ENCODE measurements around the gene MRPS15.

The MRPS15 gene

DNA sequence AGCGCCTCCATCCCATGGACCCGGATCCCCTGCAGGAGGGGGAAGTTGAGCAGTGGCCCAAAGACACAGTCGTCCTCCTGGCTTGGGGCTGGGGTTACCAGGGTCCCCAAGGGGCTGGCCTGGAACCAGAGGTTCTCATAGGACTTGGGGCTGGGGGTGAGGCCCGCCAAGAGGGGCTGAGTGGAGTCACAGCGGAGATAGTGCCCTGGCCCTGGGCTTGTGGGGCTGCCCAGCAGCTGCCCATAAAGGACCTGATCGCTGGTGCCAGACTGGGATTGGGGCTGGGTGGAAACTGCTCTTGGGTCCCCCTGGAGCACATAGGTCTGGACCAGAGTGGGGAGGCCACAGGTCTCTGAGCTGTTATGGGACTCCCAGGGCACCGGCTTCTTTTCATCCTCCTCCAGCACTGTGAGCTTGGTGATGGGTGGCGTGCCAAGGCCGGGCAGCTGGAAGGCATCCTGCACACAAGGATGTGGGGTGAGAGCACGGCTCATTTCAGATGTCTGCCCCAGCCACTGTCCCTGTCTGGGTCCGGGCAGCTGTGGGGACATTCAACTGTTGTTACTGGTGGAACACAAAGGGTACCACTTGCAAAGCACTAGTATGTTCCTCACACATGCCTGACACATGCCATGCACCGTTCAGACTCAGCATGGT, 2.3 kb upstream of the MRPS15 start:
- DNase-seq (ENCODE audit: low read depth, low spot score): no peak
- no peak overlapping the region for H3K4me3 ChIP-seq (ENCODE audit: low read length)

DNA sequence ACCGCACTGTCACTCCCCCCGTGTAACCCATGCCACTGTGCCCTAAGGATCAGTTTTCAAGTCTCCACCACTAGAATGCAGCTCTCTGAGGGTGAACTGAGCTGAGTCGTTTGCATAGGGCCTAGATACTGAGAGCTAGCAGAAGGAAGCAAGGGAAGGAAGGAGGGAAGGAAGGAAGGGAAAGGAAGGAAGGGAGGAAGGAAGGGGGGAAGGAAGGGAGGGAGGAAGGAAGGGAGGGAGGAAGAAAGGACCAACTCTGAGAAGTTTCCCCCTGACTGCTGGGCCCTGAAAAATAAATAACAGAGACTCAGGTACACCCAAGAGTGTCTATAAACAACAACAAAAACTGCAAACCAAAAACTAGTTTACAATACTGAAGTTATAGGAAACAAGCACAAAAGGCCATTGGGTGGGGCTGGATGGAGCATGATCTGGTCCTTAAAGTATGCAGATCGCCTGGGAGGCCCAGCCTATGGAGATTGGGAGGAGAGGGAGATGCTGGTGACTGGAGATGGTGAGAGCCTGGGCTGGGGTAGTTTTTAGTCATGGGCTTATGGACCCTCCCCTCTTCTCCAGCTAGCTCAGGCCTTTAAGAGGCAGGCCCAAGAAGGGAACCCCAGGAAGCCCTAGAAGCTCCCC, 1.7 kb upstream of the MRPS15 start:
- DNase-seq (ENCODE audit: low read depth, low spot score): no peak
- H3K4me3 ChIP-seq (ENCODE audit: low read length): no peak overlapping the region

DNA sequence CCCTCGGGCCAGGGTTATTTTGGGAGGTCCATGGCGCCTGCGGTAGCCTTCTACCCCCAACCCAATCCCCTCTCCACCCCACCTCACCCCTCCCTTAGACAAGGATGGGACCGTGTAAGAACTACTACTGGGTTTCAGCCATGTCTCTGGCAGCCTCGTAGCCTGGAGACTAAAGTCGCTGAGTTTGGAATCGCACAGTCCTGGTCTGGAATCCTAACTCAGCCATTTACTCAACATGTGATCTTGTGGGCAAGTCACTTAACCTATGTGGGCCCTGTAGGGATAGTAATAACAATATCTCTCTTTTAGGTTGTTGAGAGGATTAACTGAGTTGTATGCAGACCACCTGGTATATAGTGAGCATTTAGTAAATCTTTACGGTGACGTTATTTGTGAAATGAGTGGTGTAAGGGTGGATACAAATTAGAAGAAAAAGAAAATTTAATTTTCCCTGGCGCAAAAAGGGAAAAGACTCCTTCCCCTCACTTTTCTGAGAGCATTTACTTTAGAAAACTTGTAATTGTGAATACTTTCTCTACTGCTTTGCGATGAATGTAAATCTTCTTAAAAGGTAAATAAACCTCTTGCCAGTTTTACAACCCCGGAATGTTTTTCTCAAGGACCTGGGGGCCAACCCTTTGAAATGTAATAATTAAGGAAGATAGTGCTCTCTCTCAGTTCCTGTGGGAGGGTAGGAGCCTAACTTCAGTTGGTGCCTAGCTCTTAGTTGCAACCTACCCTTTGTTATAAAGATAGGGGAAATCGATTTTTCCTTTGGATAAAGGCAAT, 615 bp upstream of the MRPS15 start:
- peak overlapping the region; percentile 78 for H3K4me3 ChIP-seq (ENCODE audit: low read length)
- no peak for DNase-seq (ENCODE audit: low read depth, low spot score)

DNA sequence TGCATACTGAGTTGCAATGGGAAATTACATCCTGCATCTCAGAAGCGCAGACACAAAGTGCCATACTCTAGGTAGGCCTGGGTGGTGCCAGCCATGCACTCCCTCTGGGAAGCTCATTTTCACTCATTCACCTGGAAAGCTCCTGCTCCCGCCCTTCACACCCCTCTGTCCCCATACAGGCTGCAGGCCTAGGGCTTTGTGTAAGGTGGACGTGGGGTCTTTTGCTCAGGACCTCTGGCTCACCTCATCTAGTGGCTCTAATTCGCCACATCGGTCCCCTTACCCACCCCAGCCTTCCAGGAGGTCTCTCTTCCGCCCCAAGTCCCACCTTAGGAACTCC, 751 bp downstream of the MRPS15 start:
- peak overlapping the region; percentile 78 for H3K4me3 ChIP-seq (ENCODE audit: low read length)
- no peak for DNase-seq (ENCODE audit: low read depth, low spot score)

DNA sequence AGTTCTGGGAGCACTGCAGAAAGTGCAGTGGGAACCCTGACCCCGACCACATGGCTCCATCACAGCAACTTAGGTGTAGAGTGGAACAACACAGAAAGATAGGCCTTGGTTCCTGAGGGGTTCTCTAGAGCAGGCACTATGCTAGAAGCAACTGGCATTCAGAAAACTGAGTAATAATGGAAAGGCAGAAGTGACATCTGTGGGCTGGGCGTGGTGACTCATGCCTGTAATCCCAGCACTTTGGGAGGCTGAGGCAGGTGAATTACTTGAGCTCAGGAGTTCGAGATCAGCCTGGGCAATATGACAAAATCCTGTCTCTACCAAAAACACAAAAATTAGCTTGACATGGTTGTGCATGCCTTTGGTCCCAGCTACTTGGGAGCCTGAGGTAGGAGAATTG, 5.3 kb downstream of the MRPS15 start:
- no peak for DNase-seq (ENCODE audit: low read depth, low spot score)
- no peak overlapping the region for H3K4me3 ChIP-seq (ENCODE audit: low read length)

DNA sequence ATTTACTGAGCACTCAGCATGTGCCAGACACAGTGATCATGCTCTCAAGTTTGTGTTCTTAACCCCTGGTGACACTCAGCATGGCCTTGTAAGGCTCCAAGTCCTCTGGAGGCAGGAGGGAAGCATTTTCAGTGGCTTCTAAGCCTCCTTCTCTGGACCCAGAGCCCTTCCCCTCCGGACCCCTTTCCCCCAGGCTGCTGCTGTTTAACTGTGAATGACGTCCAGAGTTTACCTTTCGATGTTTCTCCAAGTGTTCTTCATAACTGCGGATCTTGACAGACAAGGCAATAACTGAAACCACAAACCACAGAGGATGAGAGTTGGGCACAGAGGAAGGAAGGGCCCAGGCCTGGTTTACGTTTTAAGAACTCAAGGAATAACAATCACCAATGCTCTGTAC, 6.5 kb downstream of the MRPS15 start:
- peak; percentile 85 for DNase-seq (ENCODE audit: low read depth, low spot score)
- peak overlapping the region; percentile 29 for H3K4me3 ChIP-seq (ENCODE audit: low read length)

DNA sequence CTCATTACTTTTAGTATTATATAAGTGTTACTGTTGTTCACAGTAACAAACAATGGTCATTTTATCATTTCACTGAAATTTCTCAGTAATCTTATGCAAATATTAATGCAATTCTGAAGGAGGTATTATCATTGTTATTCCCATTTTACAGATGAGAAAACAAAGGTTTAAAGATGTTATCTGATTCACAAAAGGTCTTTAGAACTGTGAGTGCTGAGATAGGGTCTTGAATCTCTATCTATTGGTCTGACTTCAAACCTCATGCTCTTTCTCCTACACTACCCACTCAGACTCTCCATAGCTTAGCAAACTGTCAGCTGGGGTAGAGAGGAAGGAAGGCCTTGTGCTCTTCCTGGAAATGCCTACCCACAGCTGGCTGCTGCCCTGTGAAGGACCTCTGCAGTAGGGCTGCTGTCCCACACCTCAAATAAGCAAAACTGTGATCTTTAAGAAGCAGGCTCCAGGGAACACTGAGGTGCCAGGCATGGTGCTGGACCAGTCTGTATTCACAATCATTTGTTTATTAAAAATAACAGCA, 7.7 kb downstream of the MRPS15 start:
- H3K4me3 ChIP-seq (ENCODE audit: low read length): no peak overlapping the region
- DNase-seq (ENCODE audit: low read depth, low spot score): no peak

DNA sequence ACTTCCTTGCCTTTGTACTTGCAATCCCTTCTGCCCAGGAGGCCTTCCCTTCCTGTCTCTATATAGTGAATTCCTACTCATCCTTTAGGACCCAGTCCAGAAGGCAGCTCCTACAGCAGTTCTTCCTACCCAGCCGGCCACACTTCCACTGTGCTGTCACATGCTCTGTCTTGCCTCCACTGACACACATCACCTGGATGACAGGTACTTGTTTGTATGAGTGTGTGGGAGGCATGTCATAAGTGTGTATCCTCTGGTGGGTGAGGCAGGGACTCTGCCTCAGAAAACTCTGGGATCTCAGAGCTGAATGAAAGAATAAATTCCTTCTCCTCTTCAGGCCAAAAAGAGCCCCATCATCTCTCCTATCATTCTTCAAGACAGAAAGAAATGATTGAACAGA, 8.8 kb downstream of the MRPS15 start:
- H3K4me3 ChIP-seq (ENCODE audit: low read length): no peak overlapping the region
- DNase-seq (ENCODE audit: low read depth, low spot score): no peak

DNA sequence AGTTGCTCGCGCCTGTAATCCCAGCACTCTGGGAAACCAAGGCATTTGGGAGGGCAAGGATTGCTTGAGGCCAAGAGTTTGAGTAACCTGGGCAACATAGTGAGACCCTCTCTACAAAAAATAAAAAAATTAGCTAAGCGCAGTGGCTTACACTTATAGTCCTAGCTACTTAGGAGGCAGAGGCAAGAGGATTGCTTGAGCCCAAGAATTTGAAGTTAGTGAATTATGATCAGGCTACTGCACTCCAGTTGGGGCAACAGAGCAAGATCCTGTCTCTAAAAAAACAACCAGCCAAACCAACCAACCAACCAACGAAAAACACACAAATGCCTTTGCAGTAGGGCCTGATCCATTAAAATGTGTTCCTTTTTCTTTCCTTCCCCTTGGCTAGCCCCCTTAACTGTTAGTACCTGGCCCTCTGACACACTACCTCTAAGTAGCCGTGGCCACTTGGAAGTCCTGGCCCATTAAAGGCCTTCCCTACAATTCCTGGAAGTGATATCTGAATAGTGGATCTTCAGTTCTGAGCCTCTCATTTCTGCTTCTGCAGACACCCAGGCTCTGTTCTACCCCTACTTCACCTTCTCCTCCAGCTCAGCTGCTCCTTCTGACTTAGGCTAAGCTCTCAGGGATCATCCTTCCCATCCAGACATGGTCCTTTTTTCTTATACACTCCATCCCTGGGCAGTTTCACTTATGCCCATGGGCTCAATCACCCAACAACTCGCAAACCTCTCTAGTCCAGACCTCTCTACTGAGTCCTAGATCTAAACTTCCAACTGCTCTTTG, 10.4 kb downstream of the MRPS15 start:
- H3K4me3 ChIP-seq (ENCODE audit: low read length): no peak overlapping the region
- DNase-seq (ENCODE audit: low read depth, low spot score): no peak

DNA sequence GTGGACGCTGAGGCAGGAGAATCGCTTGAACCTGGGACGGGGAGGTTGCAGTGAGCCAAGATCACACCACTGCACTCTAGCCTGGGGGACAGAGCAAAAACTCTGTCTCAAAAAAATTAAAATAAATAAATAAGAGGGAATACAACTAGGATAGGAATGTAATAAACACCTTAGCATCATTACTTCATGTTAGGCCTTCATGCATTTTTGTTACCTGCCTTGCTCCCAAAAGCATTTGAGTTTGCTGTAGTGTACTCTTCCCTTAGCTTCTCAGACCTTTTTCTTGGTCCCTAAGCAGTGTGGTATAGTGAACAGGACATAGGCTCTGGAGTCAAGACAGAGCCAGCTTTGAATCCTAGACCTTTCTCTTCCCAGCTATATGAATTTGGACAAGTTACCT, 11.1 kb downstream of the MRPS15 start:
- H3K4me3 ChIP-seq (ENCODE audit: low read length): no peak overlapping the region
- DNase-seq (ENCODE audit: low read depth, low spot score): no peak

DNA sequence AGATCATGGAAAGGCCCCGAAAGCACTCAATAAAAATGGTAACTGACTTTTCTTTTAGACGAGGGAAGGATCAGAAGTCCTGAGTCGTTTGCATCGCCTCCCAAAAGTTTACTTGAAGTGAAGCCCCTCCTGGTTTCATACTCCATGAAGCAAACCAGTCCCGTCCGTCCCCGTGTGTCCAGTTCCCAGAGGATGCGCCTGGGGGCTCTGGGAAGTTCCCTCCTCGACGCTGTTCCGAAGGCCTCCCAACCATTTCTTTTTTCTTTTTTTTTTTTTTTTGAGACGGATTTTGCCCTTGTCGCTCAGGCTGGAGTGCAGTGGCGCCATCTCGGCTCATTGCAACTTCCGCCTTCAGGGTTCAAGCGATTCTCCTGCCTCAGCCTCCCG, 13.3 kb downstream of the MRPS15 start:
- H3K4me3 ChIP-seq (ENCODE audit: low read length): peak overlapping the region; percentile 67
- no peak for DNase-seq (ENCODE audit: low read depth, low spot score)

DNA sequence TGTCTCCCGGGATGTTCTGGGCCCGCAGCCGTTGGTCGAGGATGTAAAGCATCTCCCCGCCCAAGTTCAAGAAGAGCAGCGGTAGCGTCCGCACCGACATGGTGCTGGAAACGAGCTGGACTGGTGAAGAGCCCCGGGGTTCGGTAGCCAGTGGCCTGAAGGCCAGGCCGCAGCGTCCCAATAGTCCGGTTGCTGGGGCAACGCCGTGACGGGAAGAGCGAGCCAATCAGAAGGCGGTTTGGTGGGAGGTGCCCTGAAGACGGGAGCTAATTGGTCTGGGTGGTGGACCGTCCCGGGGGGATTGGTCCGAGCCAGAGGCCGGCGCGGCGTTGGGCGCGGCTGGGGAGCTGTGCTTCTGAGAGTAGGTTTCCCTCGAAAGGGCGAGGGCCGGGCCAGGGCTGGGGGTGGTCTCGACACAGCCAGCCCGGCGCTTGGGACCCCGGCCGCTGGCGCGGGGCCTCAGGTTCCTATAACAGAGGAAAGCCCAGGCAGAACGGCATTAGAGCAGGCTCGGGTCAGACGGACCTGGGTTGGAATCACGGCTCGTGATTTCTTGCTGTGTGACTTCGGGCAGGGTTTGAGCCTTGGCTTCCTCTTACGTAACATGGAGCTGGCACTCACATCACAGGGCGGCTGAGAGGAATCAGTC, 13.8 kb downstream of the MRPS15 start, which contains the start of gene OSCP1:
Gene OSCP1, minus strand, starts transcription at position 182 of the 649 bp plus-strand sequence. Its CDS starts 82 bp downstream, at position 100.
- H3K4me3 ChIP-seq (ENCODE audit: low read length): peak within 1 kb of the TSS; percentile 67
- peak; percentile 81 for DNase-seq (ENCODE audit: low read depth, low spot score)

DNA sequence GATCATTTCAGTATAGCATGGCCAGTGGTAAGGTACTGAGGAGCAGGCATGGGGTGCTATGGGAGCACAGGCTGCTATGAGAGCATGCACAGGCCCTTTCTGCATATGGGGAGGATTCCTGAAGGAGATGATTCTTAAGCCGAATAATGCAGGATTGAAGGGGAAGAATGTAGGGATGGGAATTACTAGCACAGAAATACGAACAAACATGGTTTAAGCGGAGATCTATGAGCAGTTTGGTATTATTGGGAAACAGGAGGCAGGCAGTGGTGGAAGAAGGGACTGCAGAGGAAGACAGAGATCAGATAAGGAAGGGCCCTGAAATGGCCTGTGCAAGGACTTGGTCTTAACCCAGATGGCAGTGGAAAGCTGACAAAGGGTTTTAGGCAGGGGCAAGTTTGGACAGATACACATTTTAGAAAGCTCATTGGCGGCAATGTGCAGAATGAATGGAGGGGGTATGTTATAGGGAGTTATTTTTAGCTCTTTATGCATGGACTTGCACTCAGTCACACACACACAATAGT, 15.6 kb downstream of the MRPS15 start:
- no peak for DNase-seq (ENCODE audit: low read depth, low spot score)
- no peak overlapping the region for H3K4me3 ChIP-seq (ENCODE audit: low read length)

DNA sequence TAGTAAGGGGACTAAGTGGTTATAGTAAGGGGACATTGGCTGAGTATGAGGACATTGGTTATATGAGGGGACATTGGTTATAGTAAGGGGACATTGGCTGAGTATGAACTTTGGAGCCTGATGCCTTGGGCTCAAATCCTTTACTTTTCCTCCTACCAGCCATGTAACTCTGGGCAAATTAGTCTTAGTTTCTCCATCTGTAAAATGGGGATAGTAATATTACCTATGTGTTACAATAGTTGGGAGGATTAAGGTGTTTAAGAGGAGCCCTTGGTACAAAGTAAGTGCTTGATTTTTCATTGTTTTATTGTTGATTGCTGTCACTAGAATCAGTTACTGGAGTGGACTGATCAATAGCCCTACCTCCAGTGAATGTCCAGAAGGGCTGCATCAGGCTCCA, 16.7 kb downstream of the MRPS15 start:
- no peak overlapping the region for H3K4me3 ChIP-seq (ENCODE audit: low read length)
- DNase-seq (ENCODE audit: low read depth, low spot score): no peak

DNA sequence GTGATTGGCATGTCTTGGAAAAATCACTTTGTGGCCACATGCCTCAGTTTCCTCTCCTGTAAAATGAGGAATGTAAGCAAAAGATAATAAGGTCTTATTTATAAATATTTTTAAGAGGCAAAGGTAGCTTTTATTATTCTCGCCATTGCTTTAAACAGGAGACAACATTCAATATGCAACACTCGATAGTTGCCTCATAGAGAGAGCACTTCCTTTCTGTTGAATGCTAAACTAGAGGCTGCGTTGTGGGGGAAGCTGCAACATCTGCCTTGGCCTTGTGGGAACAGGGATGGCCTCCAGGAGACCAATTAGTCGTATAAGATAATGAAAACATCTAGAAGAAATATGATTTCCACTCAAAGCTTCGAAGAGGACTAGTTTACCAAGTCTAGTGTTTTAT, 17.4 kb downstream of the MRPS15 start:
- H3K4me3 ChIP-seq (ENCODE audit: low read length): no peak overlapping the region
- no peak for DNase-seq (ENCODE audit: low read depth, low spot score)

DNA sequence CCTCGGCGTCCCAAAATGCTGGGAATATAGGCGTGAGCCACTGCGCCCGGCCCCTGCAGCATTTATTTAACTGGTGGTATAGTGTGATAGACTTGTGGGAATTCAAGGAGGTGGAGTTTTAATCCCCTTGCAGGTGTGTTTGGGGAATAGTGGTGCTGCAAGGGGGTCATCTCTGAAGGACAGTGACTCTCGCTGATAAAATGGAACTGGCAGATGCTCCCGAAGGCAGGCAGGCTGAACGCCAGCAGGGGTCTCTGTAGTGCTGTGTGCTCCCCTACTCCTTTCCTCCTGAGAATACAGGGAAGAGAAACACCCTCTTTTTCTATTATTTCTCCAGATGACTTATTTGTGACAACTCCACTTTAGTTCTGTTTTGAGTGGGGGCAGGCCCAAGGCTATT, 17.9 kb downstream of the MRPS15 start:
- no peak for DNase-seq (ENCODE audit: low read depth, low spot score)
- no peak overlapping the region for H3K4me3 ChIP-seq (ENCODE audit: low read length)

DNA sequence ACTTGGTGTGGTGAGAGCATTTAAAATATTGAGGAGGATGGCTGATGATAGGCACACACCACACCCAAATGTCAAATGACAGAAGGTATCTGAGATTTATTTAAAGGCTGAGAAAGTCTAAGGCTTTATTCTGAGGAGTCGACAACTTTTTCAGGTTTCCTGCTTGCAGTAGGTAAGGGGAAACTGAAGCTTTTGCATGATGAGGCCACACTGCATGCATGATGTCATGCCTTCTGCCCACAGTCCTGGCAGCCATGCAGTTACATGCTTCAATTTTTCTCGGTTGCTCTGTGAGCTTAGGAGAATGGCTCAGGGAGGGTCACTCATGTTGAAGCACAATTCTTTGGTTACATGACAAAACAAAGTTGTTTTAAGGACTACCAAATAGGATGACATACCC, 20.9 kb downstream of the MRPS15 start:
- H3K4me3 ChIP-seq (ENCODE audit: low read length): no peak overlapping the region

DNA sequence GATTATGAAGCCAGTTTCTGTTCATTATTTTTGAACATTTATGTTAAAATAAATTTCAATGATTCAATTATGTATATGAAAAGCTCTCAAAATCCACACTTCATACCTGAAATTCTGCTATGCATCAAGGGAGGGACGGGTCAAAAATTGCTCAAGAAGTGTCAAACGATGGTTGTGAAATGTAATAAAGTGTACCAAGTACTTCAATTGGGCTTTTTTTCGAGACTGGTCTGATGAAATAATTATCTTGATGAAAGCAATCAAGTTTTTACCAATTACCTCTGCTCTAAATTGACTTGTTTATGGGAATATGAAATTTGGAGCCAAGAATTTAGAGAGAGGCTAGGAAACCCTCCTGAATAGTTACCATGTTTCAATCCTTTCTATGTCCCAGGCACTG, 21.8 kb downstream of the MRPS15 start:
- no peak for DNase-seq (ENCODE audit: low read depth, low spot score)
- H3K4me3 ChIP-seq (ENCODE audit: low read length): no peak overlapping the region

More for the DNA sequence above, 20.9 kb downstream of the MRPS15 start:
- no peak for DNase-seq (ENCODE audit: low read depth, low spot score)

DNA sequence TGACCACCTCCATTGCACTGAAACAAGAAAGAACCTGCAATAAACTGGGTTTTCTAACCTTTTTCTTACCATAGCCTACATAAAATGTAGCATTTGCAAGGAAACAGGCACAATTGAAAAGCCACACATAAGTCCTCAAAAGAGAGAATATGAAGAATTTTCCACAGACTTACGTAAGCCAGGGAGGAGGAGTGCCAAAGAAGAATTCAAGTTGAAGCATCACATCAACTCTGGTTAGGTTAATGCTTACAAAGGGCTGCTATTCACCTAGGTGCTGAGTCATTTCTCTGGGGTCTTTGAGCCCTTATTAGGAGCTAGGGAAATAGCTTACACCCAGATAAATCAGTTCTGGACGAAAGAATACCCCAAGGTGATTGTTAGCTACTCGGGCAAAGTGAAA, 23.5 kb downstream of the MRPS15 start:
- no peak overlapping the region for H3K4me3 ChIP-seq (ENCODE audit: low read length)
- no peak for DNase-seq (ENCODE audit: low read depth, low spot score)
